ENCODE data around the gene SGMS1.

- no peak for TF ChIP-seq POLR2A (IDR thresholded peaks at IDR 0.05; ENCODE audit: low read depth, low read length)
- TF ChIP-seq POLR2AphosphoS5 (IDR thresholded peaks at IDR 0.05; ENCODE audit: low read depth, low read length) = no peak
These were observed 94.1 kb downstream of the SGMS1 start for GRCh38 chr10:50529660-50530059.
